Adrenal gland (tissue), 5 donors: ENCODE data around the gene CAPN13.

Experiments used
- CTCF ChIP-seq, 6 experiments: fragments of 450-650 bp in 4 of 6; fragments of 200-600 bp in 2 of 6; sonication (generic) in 1 of 6; IDR thresholded peaks; 1 replicate in 5 of 6; 2 replicates in 1 of 6; pipeline versions ENCODE4 v1.5.1 to v1.8.0; 2016 to 2021; ENCODE audit warnings: antibody characterized with exemption in 6 of 6, mild to moderate bottlenecking in 2 of 6, moderate library complexity in 1 of 6
- POLR2A ChIP-seq, 2 donors: fragments of 450-650 bp; IDR thresholded peaks; one replicate each; pipeline ENCODE4 v1.6.1; 2017; ENCODE audit warnings: antibody characterized with exemption in 2 of 2, mild to moderate bottlenecking in 2 of 2, moderate library complexity in 1 of 2
- donor health status: DM: no; HTN: no; CAD: no.

GRCh38 chr2:30686669-30687068 lies 120.6 kb downstream of the CAPN13 start:
- TF ChIP-seq POLR2A (IDR thresholded peaks at IDR 0.05), result no peak
- TF ChIP-seq CTCF (IDR thresholded peaks at IDR 0.05), result no peak
